ENCODE results near the gene TMEM176B.
A peak's percentile ranks its signal among the peaks of the same experiment; 100 is the strongest.

The TMEM176B gene

GRCh38 chr7:150766334-150766709 lies 33.8 kb downstream of the TMEM176B start:
- no peak for DNase-seq (ENCODE audit: low spot score)
- no peak for TF ChIP-seq CTCF (IDR thresholded peaks at IDR 0.05; ENCODE audit: extremely low read depth, insufficient read depth, missing control alignments)
- in situ Hi-C loops (cut with MboI; ENCODE audit: low pct_unique_long_range_greater_than_20kb, low sequenced_read_pairs, unreplicated experiment): no loop called here

GRCh38 chr7:150759479-150759878 lies 40.7 kb downstream of the TMEM176B start:
- TF ChIP-seq CTCF (IDR thresholded peaks at IDR 0.05; ENCODE audit: extremely low read depth, insufficient read depth, missing control alignments): no peak
- in situ Hi-C loops (cut with MboI; ENCODE audit: low pct_unique_long_range_greater_than_20kb, low sequenced_read_pairs, unreplicated experiment): loop anchor here (10.0 kb wide), 1 partner anchor 315 kb away; no protein-coding TSS in a partner anchor
- DNase-seq (ENCODE audit: low spot score): no peak

- in situ Hi-C loops (cut with MboI; ENCODE audit: low pct_unique_long_range_greater_than_20kb, low sequenced_read_pairs, unreplicated experiment): loop anchor here (10.0 kb wide), 1 partner anchor 312 kb away; no protein-coding TSS in a partner anchor
- TF ChIP-seq CTCF (IDR thresholded peaks at IDR 0.05; ENCODE audit: extremely low read depth, insufficient read depth, missing control alignments): peak; percentile 49
- DNase-seq (ENCODE audit: low spot score): peak; percentile 46
Measured at GRCh38 chr7:150756858-150757257, 43.3 kb downstream of the TMEM176B start.

GRCh38 chr7:150756166-150756565 lies 44.0 kb downstream of the TMEM176B start:
- no peak for TF ChIP-seq CTCF (IDR thresholded peaks at IDR 0.05; ENCODE audit: extremely low read depth, insufficient read depth, missing control alignments)
- in situ Hi-C loops (cut with MboI; ENCODE audit: low pct_unique_long_range_greater_than_20kb, low sequenced_read_pairs, unreplicated experiment): loop anchor here (10.0 kb wide), 1 partner anchor 311 kb away; no protein-coding TSS in a partner anchor

GRCh38 chr7:150755473-150756099 lies 44.6 kb downstream of the TMEM176B start:
- no peak for TF ChIP-seq CTCF (IDR thresholded peaks at IDR 0.05; ENCODE audit: extremely low read depth, insufficient read depth, missing control alignments)
- in situ Hi-C loops (cut with MboI; ENCODE audit: low pct_unique_long_range_greater_than_20kb, low sequenced_read_pairs, unreplicated experiment): loop anchor here (10.0 kb wide), 1 partner anchor 311 kb away; no protein-coding TSS in a partner anchor
- peak; percentile 39 for DNase-seq (ENCODE audit: low spot score)

More at GRCh38 chr7:150756166-150756565, 44.0 kb downstream of the TMEM176B start:
- no peak for DNase-seq (ENCODE audit: low spot score)

- TF ChIP-seq CTCF (IDR thresholded peaks at IDR 0.05; ENCODE audit: extremely low read depth, insufficient read depth, missing control alignments): no peak
- in situ Hi-C loops (cut with MboI; ENCODE audit: low pct_unique_long_range_greater_than_20kb, low sequenced_read_pairs, unreplicated experiment): loop anchor here (10.0 kb wide), 1 partner anchor 310 kb away; no protein-coding TSS in a partner anchor
- DNase-seq (ENCODE audit: low spot score): no peak
Measured at GRCh38 chr7:150754951-150755350, 45.2 kb downstream of the TMEM176B start.
